B cell (primary cell): ENCODE results near the gene NODAL. TPM values are rescaled to one million over a fixed set of nuclear protein-coding genes. Genes with fewer than 3 reads are reported as not detected.
A peak's percentile ranks its signal among the peaks of the same experiment; 100 is the strongest.

ENCODE experiments used
- ATAC-seq: fragments of 200-7000 bp; cut with Tn5 transposase; one replicate; pipeline ENCODE4 v1.10.0; 2021; ENCODE audit warnings: low read depth, mild to moderate bottlenecking, moderate number of reproducible peaks, moderate library complexity
- CTCF ChIA-PET: fragments of 350-600 bp; sonication (Branson Sonifier 250); formaldehyde crosslinking; loops from one replicate; lab custom pipeline; 2021; ENCODE audit warnings: antibody characterized with exemption, inconsistent platforms; lab: Charles Lee
- POLR2A ChIA-PET: fragments of 350-600 bp; sonication (Branson Sonifier 250); formaldehyde crosslinking; loops from one replicate; lab custom pipeline; 2021; ENCODE audit warnings: antibody characterized with exemption; lab: Charles Lee
- DNase-seq: peaks from one replicate; pipeline ENCODE4 v3.0.0; 2013
- H2AFZ ChIP-seq: 2 replicates; pipeline ENCODE4 v1.6.1; 2012; ENCODE audit warnings: mild to moderate bottlenecking, low read depth, low read length; ENCODE audit not compliant: insufficient read depth, poor library complexity, severe bottlenecking
- H3K27ac ChIP-seq, 2 donors: 1 replicate in 1 of 2; 2 replicates in 1 of 2; pipeline ENCODE4 v1.5.1; 2012 to 2013; ENCODE audit warnings: low read length in 2 of 2, mild to moderate bottlenecking in 2 of 2, moderate library complexity in 1 of 2
- H3K27me3 ChIP-seq, 4 experiments: fragments of 200-600 bp in 1 of 4; sonication (generic) in 1 of 4; replicated peaks in 1 of 4; 1 replicate in 2 of 4; 2 replicates in 2 of 4; pipeline versions ENCODE4 v1.6.1 to v1.7.0; 2013 to 2016; ENCODE audit warnings: low read length in 3 of 4, mild to moderate bottlenecking in 2 of 4, mixed read lengths in 1 of 4, moderate library complexity in 1 of 4; ENCODE audit not compliant: insufficient read depth in 4 of 4, control insufficient read depth in 3 of 4; ENCODE audit errors: control extremely low read depth in 1 of 4
- H3K36me3 ChIP-seq, 2 experiments: replicated peaks in 1 of 2; 1 replicate in 1 of 2; 2 replicates in 1 of 2; pipeline versions ENCODE4 v1.6.1 to v1.7.1; 2013; ENCODE audit warnings: low read length in 1 of 2; ENCODE audit not compliant: insufficient read depth in 2 of 2, control insufficient read depth in 1 of 2; ENCODE audit errors: control extremely low read depth in 1 of 2, extremely low read depth in 1 of 2
- H3K4me1 ChIP-seq, 2 donors: fragments of 200-600 bp in 1 of 2; sonication (generic) in 1 of 2; 1 replicate in 1 of 2; 2 replicates in 1 of 2; pipeline versions ENCODE4 v1.5.1 to v1.6.1; 2013 to 2017; ENCODE audit warnings: low read length in 2 of 2; ENCODE audit not compliant: control insufficient read depth in 2 of 2, insufficient read depth in 2 of 2
- H3K4me2 ChIP-seq: replicated peaks from 2 replicates; pipeline ENCODE3; 2012; ENCODE audit warnings: mild to moderate bottlenecking, low read depth, low read length; ENCODE audit not compliant: poor library complexity, severe bottlenecking
- H3K4me3 ChIP-seq, 5 experiments: fragments of 200-600 bp in 1 of 5; sonication (generic) in 1 of 5; 1 replicate in 3 of 5; 2 replicates in 2 of 5; pipeline versions ENCODE4 v1.5.1 to v1.7.0; 2011 to 2016; ENCODE audit warnings: low read length in 4 of 5, mild to moderate bottlenecking in 4 of 5, low read depth in 2 of 5, control low read depth in 1 of 5, moderate library complexity in 1 of 5; ENCODE audit not compliant: insufficient read depth in 1 of 5; ENCODE audit errors: control extremely low read depth in 1 of 5, extremely low read depth in 1 of 5
- H3K79me2 ChIP-seq: fragments of 200-600 bp; sonication (generic); one replicate; pipeline ENCODE4 v1.6.0; 2016; ENCODE audit warnings: low read length; ENCODE audit not compliant: control insufficient read depth, insufficient read depth
- H3K9ac ChIP-seq: fragments of 200-600 bp; sonication (generic); 2 replicates; pipeline ENCODE4 v1.6.1; 2017; ENCODE audit warnings: mild to moderate bottlenecking, low read length, moderate library complexity
- H3K9me3 ChIP-seq, 3 donors: one replicate each; pipeline versions ENCODE4 v1.6.1 to v1.7.1; 2013; ENCODE audit warnings: low read length in 2 of 3; ENCODE audit not compliant: control insufficient read depth in 2 of 3, insufficient read depth in 1 of 3; ENCODE audit errors: control extremely low read depth in 1 of 3
- H4K20me1 ChIP-seq: 2 replicates; pipeline ENCODE4 v1.6.0; 2012; ENCODE audit warnings: mild to moderate bottlenecking, low read length; ENCODE audit not compliant: insufficient read depth, control insufficient read depth, poor library complexity, severe bottlenecking
- H3K27ac Mint-ChIP-seq: one replicate; pipeline ENCODE4 v1.8.0; 2021; ENCODE audit warnings: mixed read lengths
- H3K27me3 Mint-ChIP-seq: one replicate; pipeline ENCODE4 v1.8.0; 2021; ENCODE audit warnings: mixed read lengths
- H3K4me1 Mint-ChIP-seq: one replicate; pipeline ENCODE4 v1.8.0; 2021; ENCODE audit warnings: mixed read lengths
- H3K4me3 Mint-ChIP-seq: one replicate; pipeline ENCODE4 v1.8.0; 2021; ENCODE audit warnings: mixed read lengths
- H3K9me3 Mint-ChIP-seq: one replicate; pipeline ENCODE4 v1.8.0; 2022; ENCODE audit warnings: mixed read lengths; ENCODE audit not compliant: insufficient read depth
- EZH2 ChIP-seq: IDR thresholded peaks from 2 replicates; pipeline ENCODE4 v1.6.1; 2012; ENCODE audit warnings: borderline replicate concordance, low read depth, mild to moderate bottlenecking, moderate library complexity, low read length; ENCODE audit not compliant: insufficient read depth, poor library complexity, severe bottlenecking
- WGBS: methylation state at CpG from one replicate; pipeline ENCODE4 v1.1.5; 2013; ENCODE audit warnings: missing lambda C conversion rate; ENCODE audit not compliant: insufficient coverage; 5-methylcytosine and 5-hydroxymethylcytosine counted together
- intact Hi-C: fragments of 100-400 bp; cut with micrococcal nuclease; formaldehyde crosslinking; loops from one replicate; pipeline ENCODE4 v1.10.0; 2022
- polyA plus RNA-seq: library from polyadenylated mRNA; depleted of rRNA; stranded (reverse); fragments of >200 nt; gene quantifications from 2 replicates; pipeline ENCODE4 v1.2.3, GENCODE V29; 2012
- total RNA-seq, 2 donors: library from RNA; stranded (reverse); fragments of 120-200 nt in 1 of 2; gene quantifications; 1 replicate in 1 of 2; 2 replicates in 1 of 2; pipeline versions ENCODE4 v1.2.3 to v1.2.4, GENCODE V29; 2013 to 2022
- TF ChIP-seq, protein P1 (sequence below): fragments of 200-600 bp; IDR thresholded peaks from one replicate; pipeline ENCODE4 v1.8.0; 2022; ENCODE audit warnings: antibody characterized with exemption, mild to moderate bottlenecking

The NODAL gene
- total and polyA plus RNA-seq, 2 donors (not counting 1 experiment from before 2014, with no cell fraction given), result 0.06 TPM; not detected in 1

DNA sequence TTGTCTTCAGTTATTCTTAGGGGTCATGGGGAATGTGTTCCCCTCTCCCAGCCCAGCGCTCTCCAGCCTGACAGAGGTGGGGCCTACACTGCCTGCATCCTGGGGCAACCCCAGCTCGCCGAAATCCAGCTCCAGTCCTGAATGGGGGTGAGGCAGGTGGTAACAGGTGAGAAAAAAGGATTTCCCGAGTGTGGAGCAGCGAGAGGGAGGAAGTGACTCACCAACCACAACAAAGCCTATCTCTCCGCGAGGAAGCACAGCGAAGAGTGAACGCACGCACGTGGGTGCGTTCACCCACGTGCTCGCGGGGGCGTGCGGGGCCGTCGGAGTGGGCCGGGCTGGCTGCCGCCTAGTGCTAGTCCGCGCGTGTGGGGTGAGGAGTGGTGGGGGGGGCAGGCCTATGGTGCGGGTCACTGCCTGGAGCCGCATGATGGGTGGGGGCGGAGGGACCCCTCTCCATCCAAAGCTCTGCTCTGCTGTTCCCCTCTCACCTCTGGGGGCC is 36.2 kb upstream of the NODAL start:
- 0% methylated on average over 3 of the region's 27 CpGs for WGBS
- H3K9me3 Mint-ChIP-seq, result no peaks in the 10 kb centered on the region
- DNase-seq, result peak; percentile 80
- Histone ChIP-seq H3K36me3 (no peaks in the 10 kb centered on the region), H3K79me2 (peaks cover 29% of the 10 kb centered on the region), H3K27ac (peak overlapping the region in 1 of 2 donors; percentile 32), H3K27me3 (peaks cover 0 to 7% (median 0%) of the 10 kb centered on the region in 4 experiments), H3K9ac (peak overlapping the region; percentile 72), H4K20me1 (no peaks in the 10 kb centered on the region), H3K4me2 (peak overlapping the region; percentile 89), H3K4me3 (peak overlapping the region in 4 of 5 experiments; percentile 50 to 64 (median 58)), H3K9me3 (no peaks in the 10 kb centered on the region), H2AFZ (peak overlapping the region; percentile 72), H3K4me1 (peaks cover 40 to 42% of the 10 kb centered on the region in 2 donors)
- POLR2A ChIA-PET, result interaction anchor here (0.5 to 1.1 kb wide), 4 partner anchors 10 to 1696 kb away, joined by 3 to 9 read pairs (median 4); partner anchors contain the start of gene EIF4EBP2
- H3K4me3 Mint-ChIP-seq, result peak overlapping the region; percentile 88
- ATAC-seq, result peak; percentile 62
- H3K27me3 Mint-ChIP-seq, result no peaks in the 10 kb centered on the region
- peaks cover 49% of the 10 kb centered on the region for H3K4me1 Mint-ChIP-seq
- H3K27ac Mint-ChIP-seq, result peak overlapping the region; percentile 90
- intact Hi-C loops, result loop anchor here (5.0 kb wide), 2 partner anchors 35 to 70 kb away; no protein-coding TSS in a partner anchor
- CTCF ChIA-PET, result interaction anchor here (1.2 to 4.6 kb wide), 4 partner anchors 13 to 63 kb away, joined by 3 to 25 read pairs (median 4); no protein-coding TSS in a partner anchor
- TF ChIP-seq EZH2, result no peak
- TF ChIP-seq, protein P1, sequence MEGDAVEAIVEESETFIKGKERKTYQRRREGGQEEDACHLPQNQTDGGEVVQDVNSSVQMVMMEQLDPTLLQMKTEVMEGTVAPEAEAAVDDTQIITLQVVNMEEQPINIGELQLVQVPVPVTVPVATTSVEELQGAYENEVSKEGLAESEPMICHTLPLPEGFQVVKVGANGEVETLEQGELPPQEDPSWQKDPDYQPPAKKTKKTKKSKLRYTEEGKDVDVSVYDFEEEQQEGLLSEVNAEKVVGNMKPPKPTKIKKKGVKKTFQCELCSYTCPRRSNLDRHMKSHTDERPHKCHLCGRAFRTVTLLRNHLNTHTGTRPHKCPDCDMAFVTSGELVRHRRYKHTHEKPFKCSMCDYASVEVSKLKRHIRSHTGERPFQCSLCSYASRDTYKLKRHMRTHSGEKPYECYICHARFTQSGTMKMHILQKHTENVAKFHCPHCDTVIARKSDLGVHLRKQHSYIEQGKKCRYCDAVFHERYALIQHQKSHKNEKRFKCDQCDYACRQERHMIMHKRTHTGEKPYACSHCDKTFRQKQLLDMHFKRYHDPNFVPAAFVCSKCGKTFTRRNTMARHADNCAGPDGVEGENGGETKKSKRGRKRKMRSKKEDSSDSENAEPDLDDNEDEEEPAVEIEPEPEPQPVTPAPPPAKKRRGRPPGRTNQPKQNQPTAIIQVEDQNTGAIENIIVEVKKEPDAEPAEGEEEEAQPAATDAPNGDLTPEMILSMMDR, result no peak
